Esophagus muscularis mucosa (tissue), 4 donors: Measurements from ENCODE around the gene MYO1G.

ENCODE experiments used
- EP300 ChIP-seq: sonication (generic); formaldehyde crosslinking; IDR thresholded peaks from one replicate; pipeline ENCODE4 v1.6.1; 2017; ENCODE audit warnings: antibody characterized with exemption
- POLR2A ChIP-seq: fragments of 450-650 bp; IDR thresholded peaks from one replicate; pipeline ENCODE4 v1.6.1; 2017; ENCODE audit warnings: antibody characterized with exemption, moderate library complexity, mild to moderate bottlenecking, low read depth
- TF ChIP-seq, protein P1 (sequence below), 3 experiments: fragments of 200-600 bp in 2 of 3; fragments of 450-650 bp in 1 of 3; sonication (generic) in 2 of 3; IDR thresholded peaks; one replicate each; pipeline ENCODE4 v1.5.1; 2017 to 2019; ENCODE audit warnings: antibody characterized with exemption in 3 of 3, mild to moderate bottlenecking in 2 of 3, moderate library complexity in 1 of 3

DNA sequence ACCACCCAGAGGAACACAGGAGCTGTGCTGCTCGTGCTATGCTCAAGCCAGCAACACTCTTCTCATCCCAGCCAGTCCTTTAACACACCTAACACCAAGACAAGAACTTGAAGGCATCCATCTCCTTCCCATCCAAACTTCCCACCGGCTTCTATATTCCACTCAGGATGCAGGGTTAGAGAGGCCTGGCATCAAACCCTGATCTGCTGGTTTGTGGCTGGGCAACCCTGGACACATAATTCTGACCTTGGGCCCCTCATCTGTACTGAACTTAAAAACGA, 5.6 kb upstream of the MYO1G start:
- TF ChIP-seq, protein P1, sequence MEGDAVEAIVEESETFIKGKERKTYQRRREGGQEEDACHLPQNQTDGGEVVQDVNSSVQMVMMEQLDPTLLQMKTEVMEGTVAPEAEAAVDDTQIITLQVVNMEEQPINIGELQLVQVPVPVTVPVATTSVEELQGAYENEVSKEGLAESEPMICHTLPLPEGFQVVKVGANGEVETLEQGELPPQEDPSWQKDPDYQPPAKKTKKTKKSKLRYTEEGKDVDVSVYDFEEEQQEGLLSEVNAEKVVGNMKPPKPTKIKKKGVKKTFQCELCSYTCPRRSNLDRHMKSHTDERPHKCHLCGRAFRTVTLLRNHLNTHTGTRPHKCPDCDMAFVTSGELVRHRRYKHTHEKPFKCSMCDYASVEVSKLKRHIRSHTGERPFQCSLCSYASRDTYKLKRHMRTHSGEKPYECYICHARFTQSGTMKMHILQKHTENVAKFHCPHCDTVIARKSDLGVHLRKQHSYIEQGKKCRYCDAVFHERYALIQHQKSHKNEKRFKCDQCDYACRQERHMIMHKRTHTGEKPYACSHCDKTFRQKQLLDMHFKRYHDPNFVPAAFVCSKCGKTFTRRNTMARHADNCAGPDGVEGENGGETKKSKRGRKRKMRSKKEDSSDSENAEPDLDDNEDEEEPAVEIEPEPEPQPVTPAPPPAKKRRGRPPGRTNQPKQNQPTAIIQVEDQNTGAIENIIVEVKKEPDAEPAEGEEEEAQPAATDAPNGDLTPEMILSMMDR (IDR thresholded peaks at IDR 0.05), result no peak
- TF ChIP-seq POLR2A, result no peak
- no peak for TF ChIP-seq EP300
